Amniotic stem cell (primary cell): ENCODE measurements around the gene VPS13D.
"Not testable (repeated sequence)": the region's sequence is repeated elsewhere in the genome, so short reads cannot be mapped to it uniquely, and the experiment has no call there.

Experiments
- DNase-seq: peaks from one replicate; lab custom pipeline; 2025; lab: John Stamatoyannopoulos, UW

VPS13D gene

DNA sequence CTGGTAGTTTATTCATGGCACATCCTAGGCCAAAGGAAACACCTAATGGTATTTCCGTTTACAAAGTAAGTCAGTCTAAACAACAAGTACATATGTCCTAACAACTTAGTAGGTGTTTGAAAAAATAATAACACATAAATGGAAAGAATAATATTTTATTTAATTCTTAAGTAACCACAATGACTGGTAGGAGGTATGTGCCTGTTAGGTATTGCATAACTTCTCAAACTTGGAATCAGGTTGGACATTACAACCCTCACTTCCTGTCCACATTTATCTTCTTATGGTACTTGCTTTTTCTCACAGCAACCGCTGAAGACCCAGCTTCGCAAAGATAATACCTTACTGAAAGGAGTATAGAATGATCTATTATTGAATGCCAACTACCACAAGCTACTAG is 64.2 kb downstream of the VPS13D start:
- no peak for DNase-seq

- no peak for DNase-seq
Observed at GRCh38 chr1:12296016-12296415, 66.2 kb downstream of the VPS13D start.

GRCh38 chr1:12296623-12297022 is 66.8 kb downstream of the VPS13D start:
- DNase-seq, result no peak

DNA sequence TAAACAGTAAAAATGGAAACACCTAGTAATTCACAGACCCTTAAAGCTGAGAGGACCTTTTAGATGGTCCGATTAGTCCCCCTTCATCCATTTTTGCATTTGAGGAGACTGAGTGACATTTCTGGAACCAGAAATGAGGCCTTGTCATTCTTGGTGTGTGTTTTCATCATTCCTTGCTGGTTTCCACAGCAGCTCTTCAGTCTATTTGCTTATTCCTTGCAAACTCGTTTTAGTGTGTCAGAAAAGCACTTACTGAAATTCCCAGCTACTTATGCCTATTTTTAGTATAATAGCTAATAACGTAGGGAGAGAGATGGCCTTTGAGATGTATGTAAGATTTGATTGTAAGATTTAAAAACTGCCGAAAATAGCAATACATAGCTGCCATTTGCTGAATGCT is 70.9 kb downstream of the VPS13D start:
- DNase-seq, result no peak

DNA sequence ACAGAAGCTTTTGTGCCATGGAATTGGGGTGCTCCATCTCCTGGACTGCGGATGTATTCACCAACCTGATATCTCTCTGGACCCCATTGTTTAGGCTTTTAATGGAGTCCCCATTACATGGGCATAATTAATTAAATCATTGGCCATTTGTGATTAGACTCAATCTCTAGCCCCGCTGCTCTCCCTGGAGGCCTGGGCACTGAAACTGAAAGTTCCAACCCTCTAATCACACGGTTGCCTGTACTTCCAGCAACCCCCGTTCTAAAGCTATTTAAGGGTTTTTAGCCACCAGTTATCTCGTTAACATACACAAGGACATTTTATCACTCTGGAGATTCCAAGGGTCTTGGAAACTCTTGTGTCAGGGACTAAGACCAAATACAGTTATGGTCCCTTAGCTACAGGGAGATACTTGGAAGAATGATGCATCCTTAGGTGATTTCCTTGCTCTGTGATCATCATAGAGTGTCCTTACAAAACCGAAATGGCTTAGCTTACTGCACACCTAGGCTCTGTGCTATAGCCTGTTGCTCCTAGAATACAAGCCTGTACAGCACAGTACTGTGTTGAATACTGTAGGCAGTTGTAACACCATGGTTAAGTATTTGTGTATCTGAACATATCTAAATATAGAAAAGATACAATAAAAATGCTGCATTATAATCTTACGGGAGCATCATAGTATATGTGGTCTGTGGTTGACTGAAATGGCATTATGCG is 71.8 kb downstream of the VPS13D start:
- DNase-seq, result no peak

GRCh38 chr1:12302798-12303447 is 73.1 kb downstream of the VPS13D start:
- DNase-seq, result no peak

DNA sequence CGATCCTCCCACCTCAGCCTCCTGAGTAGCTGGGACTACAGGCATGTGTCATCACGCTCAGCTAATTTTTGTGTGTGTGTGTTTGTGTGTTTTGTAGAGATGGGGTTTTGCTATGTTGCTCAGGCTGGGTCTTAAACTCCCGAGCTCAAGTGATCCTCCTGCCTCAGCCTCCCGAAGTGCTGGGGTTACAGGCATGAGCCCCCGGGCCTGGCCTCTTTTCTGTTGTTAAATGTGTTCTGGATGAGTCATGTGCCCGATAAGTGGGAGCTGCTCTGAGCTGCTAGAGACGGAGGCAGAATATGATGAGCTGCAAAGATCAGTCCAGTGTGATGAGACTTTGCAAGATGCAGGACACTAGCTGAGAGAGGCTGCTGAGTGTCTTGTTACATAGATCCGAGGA is 75.5 kb downstream of the VPS13D start:
- no peak for DNase-seq

GRCh38 chr1:12309783-12310742 is 80.2 kb downstream of the VPS13D start:
- no peak for DNase-seq

GRCh38 chr1:12314333-12314903 is 84.6 kb downstream of the VPS13D start:
- no peak for DNase-seq

DNA sequence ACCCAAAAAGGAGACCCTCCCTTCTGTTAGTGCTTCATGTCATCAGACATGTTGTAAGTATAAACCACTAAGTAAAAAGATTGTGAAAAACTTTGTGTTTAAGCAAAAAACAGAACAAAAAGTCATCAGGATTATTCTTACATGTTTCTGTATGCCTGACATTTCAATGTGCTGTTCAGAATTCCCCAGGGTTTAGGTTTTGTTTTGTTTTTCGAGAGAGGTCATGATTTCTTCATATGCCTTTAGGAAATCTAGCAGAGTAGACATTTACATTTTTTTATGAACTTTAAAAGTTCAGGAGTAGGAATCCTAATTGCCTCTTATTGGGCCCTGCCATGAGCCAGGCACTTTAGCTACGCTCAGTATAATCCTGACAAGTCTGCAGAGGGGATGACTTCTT is 85.3 kb downstream of the VPS13D start:
- no peak for DNase-seq

GRCh38 chr1:12316331-12316730 is 86.5 kb downstream of the VPS13D start:
- DNase-seq, result no peak

- no peak for DNase-seq
Observed at GRCh38 chr1:12320486-12320885, 90.7 kb downstream of the VPS13D start.

GRCh38 chr1:12324423-12324822 is 94.6 kb downstream of the VPS13D start:
- no peak for DNase-seq

DNA sequence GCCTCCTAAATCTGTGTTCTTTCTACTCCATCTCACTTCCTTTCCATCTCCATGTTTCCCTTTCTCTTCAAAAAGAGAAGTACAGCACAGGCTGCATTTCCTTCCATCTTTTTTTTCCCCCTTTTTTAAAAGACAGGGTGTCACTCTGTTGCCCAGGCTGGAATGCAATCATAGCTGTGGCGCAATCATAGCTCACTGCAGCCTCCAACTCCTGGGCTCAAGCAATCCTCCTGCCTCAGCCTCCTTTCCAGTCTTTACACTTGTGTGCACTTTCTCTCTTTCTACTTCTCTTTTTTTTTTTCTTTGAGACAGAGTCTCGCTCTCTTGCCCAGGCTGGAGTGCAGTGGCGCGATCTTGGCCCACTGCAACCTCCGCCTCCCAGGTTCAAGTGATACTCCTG is 95.1 kb downstream of the VPS13D start:
- not testable (repeated sequence) for DNase-seq

- no peak for DNase-seq
Observed at GRCh38 chr1:12326986-12327385, 97.2 kb downstream of the VPS13D start.

- DNase-seq, result no peak
Observed at GRCh38 chr1:12327566-12327965, 97.7 kb downstream of the VPS13D start.

DNA sequence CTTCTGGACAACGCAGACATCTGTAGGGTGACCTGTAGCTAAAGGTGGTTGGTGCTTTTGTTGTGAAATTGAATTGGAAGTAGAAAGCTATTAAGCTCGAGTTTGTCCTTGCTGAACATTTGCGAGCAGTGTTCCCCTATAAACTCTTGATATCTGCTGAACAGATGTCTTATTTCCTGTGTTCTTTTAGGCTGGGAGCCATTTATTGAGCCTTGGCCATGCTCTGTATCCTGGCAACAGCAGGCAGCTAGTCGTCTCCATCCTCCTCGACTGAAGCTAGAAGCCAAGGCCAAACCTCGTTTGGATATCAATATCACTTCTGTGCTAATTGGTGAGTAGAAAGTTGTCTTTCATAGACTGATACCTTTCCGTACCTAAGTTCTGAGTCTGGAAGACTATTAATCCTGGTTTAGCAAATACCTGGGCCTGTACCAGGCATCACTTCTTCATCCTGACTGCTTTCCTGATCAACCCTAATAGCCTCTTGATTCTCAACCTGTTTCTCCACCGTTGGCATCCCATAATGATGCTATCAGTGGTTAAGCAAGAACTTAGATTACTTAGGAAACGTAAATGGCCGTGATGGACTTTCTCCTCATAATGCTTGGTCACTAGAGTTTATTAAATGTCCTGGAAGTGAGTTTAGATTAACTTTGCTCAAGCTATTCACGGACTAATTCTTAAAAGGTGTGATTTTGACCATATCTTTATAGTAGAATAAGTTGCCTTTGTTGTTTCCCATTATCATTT is 103.4 kb downstream of the VPS13D start:
- DNase-seq, result no peak

GRCh38 chr1:12335815-12336214 is 106.0 kb downstream of the VPS13D start:
- DNase-seq, result no peak

DNA sequence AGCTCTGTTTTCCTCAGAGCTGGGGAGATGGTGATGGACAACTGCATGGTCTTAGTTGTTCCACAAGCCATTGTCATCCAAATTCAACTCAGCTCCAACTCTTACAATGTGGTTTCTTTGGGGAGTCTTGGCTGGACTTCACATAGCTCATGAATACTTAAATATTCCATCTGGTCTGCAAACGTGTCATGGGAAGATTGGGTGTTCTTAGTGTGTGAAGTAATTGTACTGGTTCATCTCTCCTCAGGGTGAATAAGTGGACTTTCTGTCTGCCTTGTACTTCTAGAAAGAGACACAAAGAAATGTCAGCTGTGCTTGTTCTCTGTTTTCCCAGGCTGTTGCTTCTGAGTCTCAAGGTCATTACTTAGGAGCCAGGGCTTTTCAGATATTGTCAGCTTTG is 106.6 kb downstream of the VPS13D start:
- DNase-seq, result no peak

GRCh38 chr1:12338017-12338416 is 108.2 kb downstream of the VPS13D start:
- no peak for DNase-seq

DNA sequence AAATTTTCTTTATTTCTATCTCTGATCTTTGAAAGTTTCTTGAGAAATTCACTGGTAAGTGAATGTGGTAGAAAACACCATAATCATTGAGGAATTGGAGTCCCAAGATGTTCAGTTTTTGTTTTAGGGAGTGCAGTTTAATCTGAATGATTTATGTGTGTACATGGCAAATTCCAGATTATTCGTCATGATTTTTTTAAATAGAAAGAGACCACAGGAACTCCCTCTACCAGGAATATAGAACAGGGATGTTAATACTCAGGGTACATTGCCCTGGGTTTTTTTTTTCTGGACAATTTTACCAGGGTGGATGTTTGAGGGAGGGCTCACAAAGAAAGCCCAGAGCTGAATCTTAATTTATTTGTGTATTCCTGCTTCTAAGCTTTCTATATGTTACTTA is 109.0 kb downstream of the VPS13D start:
- DNase-seq, result no peak

DNA sequence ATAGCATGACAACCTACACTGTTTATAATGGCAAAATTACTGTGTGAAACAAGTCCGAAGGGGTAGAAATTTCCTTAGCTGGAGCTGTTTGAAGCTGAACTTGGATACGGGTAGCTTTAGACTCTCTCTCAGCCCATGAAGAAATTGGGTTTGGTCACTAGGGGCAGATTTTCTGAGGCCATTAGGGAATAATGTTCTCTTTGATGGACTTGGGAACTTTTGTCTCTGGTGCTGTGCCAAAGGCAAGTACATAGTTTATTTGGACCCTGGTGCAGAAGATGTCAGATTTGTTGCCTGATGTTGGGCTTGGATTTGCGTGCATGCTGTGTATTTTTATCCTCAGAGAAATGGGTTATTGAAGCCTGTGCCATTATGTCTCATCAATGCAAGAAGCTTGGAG is 109.6 kb downstream of the VPS13D start:
- DNase-seq, result no peak
